GM12878 (cell line): ENCODE results near the gene UMAD1. TPM values are rescaled to one million over a fixed set of nuclear protein-coding genes. Genes with fewer than 3 reads are reported as not detected.

Source experiments
- ATAC-seq: fragments of 200-7000 bp; cut with Tn5 transposase; 3 replicates; pipeline ENCODE4 v1.9.1; 2020; ENCODE audit warnings: mild to moderate bottlenecking, moderate library complexity
- BruUV-seq: library from RNA; stranded (reverse); fragments of 400-500 nt; replicated peaks from 2 replicates; lab custom pipeline; 2021; lab: Mats Ljungman, UMichigan
- CTCF ChIA-PET: fragments of 300-600 bp; sonication (Branson Sonifier 250); formaldehyde crosslinking; extraction: SDS; loops from one replicate; lab custom pipeline; 2021; ENCODE audit warnings: inconsistent platforms; lab: Yijun Ruan, JAX
- POLR2A ChIA-PET: fragments of 350-600 bp; formaldehyde crosslinking; extraction: SDS; loops from one replicate; lab custom pipeline; 2021; ENCODE audit warnings: inconsistent platforms; lab: Charles Lee
- RAD21 ChIA-PET: fragments of 300-600 bp; sonication (Branson Sonifier 250); formaldehyde crosslinking; loops from one replicate; lab custom pipeline; 2023; ENCODE audit warnings: antibody characterized with exemption; ENCODE audit not compliant: unreplicated experiment; lab: Charles Lee
- SMC1A ChIA-PET: fragments of 300-600 bp; sonication (Branson Sonifier 250); formaldehyde crosslinking; loops from one replicate; lab custom pipeline; 2023; ENCODE audit not compliant: unreplicated experiment, uncharacterized antibody; lab: Charles Lee
- DNase-seq: peaks from one replicate; pipeline ENCODE4 v3.0.0-alpha.2; 2011; ENCODE audit warnings: low read depth, low spot score
- FAIRE-seq: peaks from 3 replicates; lab custom pipeline; 2011; peaks lifted over from hg19 to GRCh38; lab: Jason Lieb, UNC
- H2AFZ ChIP-seq: 2 replicates; pipeline ENCODE4 v1.6.0; 2011; ENCODE audit warnings: low read depth, low read length, control low read depth; ENCODE audit not compliant: control insufficient read depth
- H3K27ac ChIP-seq: 2 replicates; pipeline ENCODE4 v1.5.1; 2011; ENCODE audit warnings: control low read depth; ENCODE audit not compliant: control insufficient read depth, insufficient read depth
- H3K27me3 ChIP-seq, 2 experiments: replicated peaks in 1 of 2; 2 replicates each; pipeline versions ENCODE4 v1.6.0 to v1.6.1; 2011; ENCODE audit warnings: low read length in 1 of 2; ENCODE audit not compliant: control insufficient read depth in 2 of 2, insufficient read depth in 2 of 2
- H3K36me3 ChIP-seq, 2 experiments: 2 replicates each; pipeline ENCODE4 v1.5.1; 2011; ENCODE audit warnings: low read length in 1 of 2; ENCODE audit not compliant: control insufficient read depth in 2 of 2, insufficient read depth in 2 of 2
- H3K4me1 ChIP-seq: 2 replicates; pipeline ENCODE4 v1.6.1; 2011; ENCODE audit warnings: mild to moderate bottlenecking, low read length, moderate library complexity, mixed read lengths; ENCODE audit not compliant: control insufficient read depth, insufficient read depth
- H3K4me2 ChIP-seq: 2 replicates; pipeline ENCODE4 v1.6.0; 2011; ENCODE audit warnings: control low read depth; ENCODE audit not compliant: control insufficient read depth, insufficient read depth
- H3K4me3 ChIP-seq: fragments of 200-600 bp; sonication (generic); 2 replicates; pipeline ENCODE4 v1.5.1; 2016
- H3K79me2 ChIP-seq: 2 replicates; pipeline ENCODE4 v1.6.0; 2011; ENCODE audit warnings: low read length; ENCODE audit not compliant: control insufficient read depth, insufficient read depth
- H3K9ac ChIP-seq: 2 replicates; pipeline ENCODE4 v1.8.0; 2011; ENCODE audit warnings: low read length, control low read depth, mixed read lengths; ENCODE audit not compliant: control insufficient read depth, insufficient read depth
- H3K9me3 ChIP-seq: replicated peaks from 3 replicates; pipeline ENCODE4 v1.5.1; 2011; ENCODE audit warnings: mild to moderate bottlenecking, low read length; ENCODE audit not compliant: control insufficient read depth, insufficient read depth
- H4K20me1 ChIP-seq: 2 replicates; pipeline ENCODE4 v1.6.0; 2011; ENCODE audit not compliant: control insufficient read depth, insufficient read depth
- GATAD2B ChIP-seq: fragments of 450-650 bp; conservative IDR thresholded peaks from 2 replicates; pipeline ENCODE4 v1.6.1; 2017; ENCODE audit warnings: low read depth, mild to moderate bottlenecking, moderate library complexity
- HCFC1 ChIP-seq: fragments of 150-350 bp; IDR thresholded peaks from 2 replicates; pipeline ENCODE4 v1.6.1; 2014; ENCODE audit warnings: low read length
- KAT2A ChIP-seq: conservative IDR thresholded peaks from 2 replicates; pipeline ENCODE4 v1.6.1; 2011; ENCODE audit warnings: low read depth, low read length; ENCODE audit not compliant: control insufficient read depth
- KLF5 ChIP-seq: fragments of 450-650 bp; IDR thresholded peaks from 2 replicates; pipeline ENCODE4 v1.6.1; 2014; ENCODE audit warnings: mild to moderate bottlenecking; ENCODE audit not compliant: partially characterized antibody
- MYB ChIP-seq: fragments of 150-350 bp; IDR thresholded peaks from 2 replicates; pipeline ENCODE4 v1.6.1; 2014; ENCODE audit warnings: mild to moderate bottlenecking, low read depth, low read length, borderline replicate concordance
- NFXL1 ChIP-seq: fragments of 450-650 bp; IDR thresholded peaks from 2 replicates; pipeline ENCODE4 v1.6.1; 2017; ENCODE audit warnings: antibody characterized with exemption, mild to moderate bottlenecking, borderline replicate concordance
- SMC3 ChIP-seq: IDR thresholded peaks from 2 replicates; pipeline ENCODE4 v1.6.1; 2011; ENCODE audit warnings: low read length, improper control_type of control experiment, borderline replicate concordance
- SREBF1 ChIP-seq: IDR thresholded peaks from 2 replicates; pipeline ENCODE4 v1.6.1; 2012; ENCODE audit warnings: mild to moderate bottlenecking, low read length
- ZSCAN29 ChIP-seq: fragments of 450-650 bp; IDR thresholded peaks from 2 replicates; pipeline ENCODE4 v1.6.1; 2017; ENCODE audit warnings: mild to moderate bottlenecking, moderate library complexity
- WGBS: methylation state at CpG from one replicate; pipeline ENCODE4 v1.1.6; 2016; ENCODE audit warnings: low lambda C conversion rate; ENCODE audit not compliant: insufficient replicate concordance, insufficient coverage; ENCODE audit errors: missing lambda C conversion rate; 5-methylcytosine and 5-hydroxymethylcytosine counted together
- in situ Hi-C: fragments of 300-500 bp; cut with MboI; formaldehyde crosslinking; loops from 9 replicates; pipeline ENCODE4 v1.14.3; 2018; ENCODE audit warnings: mixed read lengths
- intact Hi-C: fragments of 100-400 bp; cut with micrococcal nuclease; formaldehyde crosslinking; loops from one replicate; pipeline ENCODE4 v1.14.2; 2022; ENCODE audit not compliant: unreplicated experiment
- polyA plus RNA-seq, 11 experiments: library from polyadenylated mRNA; depleted of rRNA in 4 of 11; unstranded in 6 of 11; stranded (reverse) in 5 of 11; fragments of >200 nt; fragmentation: Nextera tagmentation in 4 of 11; fragmentation: Illumina TruSeq in 1 of 11; extraction: Ambion mirVana in 4 of 11; extraction: Trizol in 1 of 11; gene quantifications; 1 replicate in 1 of 11; 2 replicates in 10 of 11; pipeline versions ENCODE4 v1.2.1 to v1.2.3, GENCODE V29; 2011 to 2016; ENCODE audit warnings: inconsistent platforms in 2 of 11, missing spikeins in 2 of 11, low read depth in 1 of 11
- total RNA-seq, 4 experiments: library from RNA; depleted of rRNA in 3 of 4; stranded (reverse); fragments of >200 nt in 3 of 4; fragmentation: Illumina TruSeq in 1 of 4; extraction: Trizol in 1 of 4; gene quantifications; 2 replicates each; pipeline versions ENCODE4 v1.2.1 to v1.2.3, GENCODE V29; 2013 to 2021
- TF ChIP-seq, protein P1 (sequence below): fragments of 450-650 bp; formaldehyde crosslinking; IDR thresholded peaks from 2 replicates; pipeline ENCODE4 v1.5.0; 2022; ENCODE audit warnings: mild to moderate bottlenecking, missing genetic modification characterization
- TF ChIP-seq, protein P2 (sequence below): fragments of 450-650 bp; IDR thresholded peaks from 2 replicates; pipeline ENCODE4 v1.6.1; 2017; ENCODE audit warnings: mild to moderate bottlenecking, moderate library complexity
- TF ChIP-seq, protein P3 (sequence below): fragments of 450-650 bp; conservative IDR thresholded peaks from 2 replicates; pipeline ENCODE4 v1.6.1; 2017; ENCODE audit warnings: mild to moderate bottlenecking, moderate library complexity

UMAD1 gene
- total and polyA plus RNA-seq, 10 of the 15 experiments (the other 5 are each of a cell fraction or from before 2014, with no cell fraction given): 6.0 to 28.6 (median 9.3) TPM

DNA sequence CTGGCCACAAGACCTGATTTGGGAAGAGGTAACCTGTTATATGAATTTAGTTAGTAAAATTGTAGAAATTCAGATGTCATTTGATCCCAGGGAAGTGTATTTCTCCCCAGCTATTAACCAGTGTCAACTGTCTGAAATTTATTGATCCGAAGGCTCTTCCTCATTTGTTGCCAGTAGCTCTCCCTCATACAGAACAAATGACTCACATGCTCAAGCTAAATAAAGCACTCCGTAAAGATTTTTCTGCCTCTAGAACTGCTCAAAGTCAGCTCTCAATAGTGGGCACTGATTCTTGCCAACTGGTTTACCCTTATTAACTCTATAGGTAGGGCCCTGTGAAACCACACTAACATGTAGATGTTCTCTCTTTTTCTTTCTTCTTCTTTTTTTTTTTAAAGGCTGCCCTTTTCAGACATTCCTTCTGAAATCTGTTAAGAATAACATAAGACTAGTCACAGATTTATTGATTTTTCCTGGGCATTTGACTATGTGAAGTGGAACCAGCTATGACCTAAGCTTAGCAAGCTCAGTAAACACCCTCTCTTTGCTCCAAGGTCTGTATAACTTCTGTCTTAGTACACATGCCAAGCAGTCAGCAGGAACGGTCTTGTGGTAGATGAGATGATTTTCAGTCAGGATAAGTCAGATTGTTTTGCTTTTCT, 56.0 kb downstream of the UMAD1 start:
- WGBS: 100% methylated on average over 3 of the region's 3 CpGs
- no peaks in the 10 kb centered on the region; the same call in 2 of the 3 replicates for H3K9me3 ChIP-seq
- intact Hi-C loops: no loop called here
- BruUV-seq: no TSS peak
- in situ Hi-C loops: no loop called here
- no peak overlapping the region for H3K27ac ChIP-seq
- FAIRE-seq: no peak
- no peak overlapping the region for H3K4me3 ChIP-seq
- H2AFZ ChIP-seq: no peak overlapping the region
- CTCF ChIA-PET: interaction anchor here (0.7 to 2.2 kb wide), 3 partner anchors 15 to 520 kb away, joined by 3 to 11 read pairs (median 3); no protein-coding TSS in a partner anchor
- no peak for ATAC-seq
- RAD21 ChIA-PET: interaction anchor here (1.4 to 1.5 kb wide), 2 partner anchors 15 to 22 kb away, joined by 4 read pairs; partner anchors contain the start of gene RPA3
- POLR2A ChIA-PET: interaction anchor here (0.6 kb wide), 1 partner anchor 23 kb away, joined by 3 read pairs; no protein-coding TSS in a partner anchor
- no peak overlapping the region for H3K4me2 ChIP-seq
- H3K36me3 ChIP-seq: no peaks in the 10 kb centered on the region
- TF ChIP-seq SMC3 (no peak), KLF5 (no peak), MYB (no peak), ZSCAN29 (no peak), GATAD2B (no peak), NFXL1 (no peak), KAT2A (no peak), SREBF1 (no peak), HCFC1 (no peak)
- TF ChIP-seq, protein P1, sequence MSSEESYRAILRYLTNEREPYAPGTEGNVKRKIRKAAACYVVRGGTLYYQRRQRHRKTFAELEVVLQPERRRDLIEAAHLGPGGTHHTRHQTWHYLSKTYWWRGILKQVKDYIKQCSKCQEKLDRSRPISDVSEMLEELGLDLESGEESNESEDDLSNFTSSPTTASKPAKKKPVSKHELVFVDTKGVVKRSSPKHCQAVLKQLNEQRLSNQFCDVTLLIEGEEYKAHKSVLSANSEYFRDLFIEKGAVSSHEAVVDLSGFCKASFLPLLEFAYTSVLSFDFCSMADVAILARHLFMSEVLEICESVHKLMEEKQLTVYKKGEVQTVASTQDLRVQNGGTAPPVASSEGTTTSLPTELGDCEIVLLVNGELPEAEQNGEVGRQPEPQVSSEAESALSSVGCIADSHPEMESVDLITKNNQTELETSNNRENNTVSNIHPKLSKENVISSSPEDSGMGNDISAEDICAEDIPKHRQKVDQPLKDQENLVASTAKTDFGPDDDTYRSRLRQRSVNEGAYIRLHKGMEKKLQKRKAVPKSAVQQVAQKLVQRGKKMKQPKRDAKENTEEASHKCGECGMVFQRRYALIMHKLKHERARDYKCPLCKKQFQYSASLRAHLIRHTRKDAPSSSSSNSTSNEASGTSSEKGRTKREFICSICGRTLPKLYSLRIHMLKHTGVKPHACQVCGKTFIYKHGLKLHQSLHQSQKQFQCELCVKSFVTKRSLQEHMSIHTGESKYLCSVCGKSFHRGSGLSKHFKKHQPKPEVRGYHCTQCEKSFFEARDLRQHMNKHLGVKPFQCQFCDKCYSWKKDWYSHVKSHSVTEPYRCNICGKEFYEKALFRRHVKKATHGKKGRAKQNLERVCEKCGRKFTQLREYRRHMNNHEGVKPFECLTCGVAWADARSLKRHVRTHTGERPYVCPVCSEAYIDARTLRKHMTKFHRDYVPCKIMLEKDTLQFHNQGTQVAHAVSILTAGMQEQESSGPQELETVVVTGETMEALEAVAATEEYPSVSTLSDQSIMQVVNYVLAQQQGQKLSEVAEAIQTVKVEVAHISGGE: no peak
- TF ChIP-seq, protein P2, sequence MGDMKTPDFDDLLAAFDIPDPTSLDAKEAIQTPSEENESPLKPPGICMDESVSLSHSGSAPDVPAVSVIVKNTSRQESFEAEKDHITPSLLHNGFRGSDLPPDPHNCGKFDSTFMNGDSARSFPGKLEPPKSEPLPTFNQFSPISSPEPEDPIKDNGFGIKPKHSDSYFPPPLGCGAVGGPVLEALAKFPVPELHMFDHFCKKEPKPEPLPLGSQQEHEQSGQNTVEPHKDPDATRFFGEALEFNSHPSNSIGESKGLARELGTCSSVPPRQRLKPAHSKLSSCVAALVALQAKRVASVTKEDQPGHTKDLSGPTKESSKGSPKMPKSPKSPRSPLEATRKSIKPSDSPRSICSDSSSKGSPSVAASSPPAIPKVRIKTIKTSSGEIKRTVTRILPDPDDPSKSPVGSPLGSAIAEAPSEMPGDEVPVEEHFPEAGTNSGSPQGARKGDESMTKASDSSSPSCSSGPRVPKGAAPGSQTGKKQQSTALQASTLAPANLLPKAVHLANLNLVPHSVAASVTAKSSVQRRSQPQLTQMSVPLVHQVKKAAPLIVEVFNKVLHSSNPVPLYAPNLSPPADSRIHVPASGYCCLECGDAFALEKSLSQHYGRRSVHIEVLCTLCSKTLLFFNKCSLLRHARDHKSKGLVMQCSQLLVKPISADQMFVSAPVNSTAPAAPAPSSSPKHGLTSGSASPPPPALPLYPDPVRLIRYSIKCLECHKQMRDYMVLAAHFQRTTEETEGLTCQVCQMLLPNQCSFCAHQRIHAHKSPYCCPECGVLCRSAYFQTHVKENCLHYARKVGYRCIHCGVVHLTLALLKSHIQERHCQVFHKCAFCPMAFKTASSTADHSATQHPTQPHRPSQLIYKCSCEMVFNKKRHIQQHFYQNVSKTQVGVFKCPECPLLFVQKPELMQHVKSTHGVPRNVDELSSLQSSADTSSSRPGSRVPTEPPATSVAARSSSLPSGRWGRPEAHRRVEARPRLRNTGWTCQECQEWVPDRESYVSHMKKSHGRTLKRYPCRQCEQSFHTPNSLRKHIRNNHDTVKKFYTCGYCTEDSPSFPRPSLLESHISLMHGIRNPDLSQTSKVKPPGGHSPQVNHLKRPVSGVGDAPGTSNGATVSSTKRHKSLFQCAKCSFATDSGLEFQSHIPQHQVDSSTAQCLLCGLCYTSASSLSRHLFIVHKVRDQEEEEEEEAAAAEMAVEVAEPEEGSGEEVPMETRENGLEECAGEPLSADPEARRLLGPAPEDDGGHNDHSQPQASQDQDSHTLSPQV: no peak
- TF ChIP-seq, protein P3, sequence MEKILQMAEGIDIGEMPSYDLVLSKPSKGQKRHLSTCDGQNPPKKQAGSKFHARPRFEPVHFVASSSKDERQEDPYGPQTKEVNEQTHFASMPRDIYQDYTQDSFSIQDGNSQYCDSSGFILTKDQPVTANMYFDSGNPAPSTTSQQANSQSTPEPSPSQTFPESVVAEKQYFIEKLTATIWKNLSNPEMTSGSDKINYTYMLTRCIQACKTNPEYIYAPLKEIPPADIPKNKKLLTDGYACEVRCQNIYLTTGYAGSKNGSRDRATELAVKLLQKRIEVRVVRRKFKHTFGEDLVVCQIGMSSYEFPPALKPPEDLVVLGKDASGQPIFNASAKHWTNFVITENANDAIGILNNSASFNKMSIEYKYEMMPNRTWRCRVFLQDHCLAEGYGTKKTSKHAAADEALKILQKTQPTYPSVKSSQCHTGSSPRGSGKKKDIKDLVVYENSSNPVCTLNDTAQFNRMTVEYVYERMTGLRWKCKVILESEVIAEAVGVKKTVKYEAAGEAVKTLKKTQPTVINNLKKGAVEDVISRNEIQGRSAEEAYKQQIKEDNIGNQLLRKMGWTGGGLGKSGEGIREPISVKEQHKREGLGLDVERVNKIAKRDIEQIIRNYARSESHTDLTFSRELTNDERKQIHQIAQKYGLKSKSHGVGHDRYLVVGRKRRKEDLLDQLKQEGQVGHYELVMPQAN: no peak
- SMC1A ChIA-PET: interaction anchor here (0.6 to 4.3 kb wide), 9 partner anchors 7 to 1866 kb away, joined by 3 to 37 read pairs (median 3); no protein-coding TSS in a partner anchor
- H3K27me3 ChIP-seq: no peaks in the 10 kb centered on the region
- H3K4me1 ChIP-seq: peaks cover 5% of the 10 kb centered on the region
- DNase-seq: no peak
- no peaks in the 10 kb centered on the region for H4K20me1 ChIP-seq
- H3K9ac ChIP-seq: no peak overlapping the region
- no peaks in the 10 kb centered on the region for H3K79me2 ChIP-seq
